Ammon's horn (tissue), 1 donor: Measurements from ENCODE around the gene ZFP57.

Source experiments
- DNase-seq: peaks from one replicate; pipeline ENCODE4 v3.0.0-alpha.2; 2016; ENCODE audit warnings: low spot score

ZFP57 gene

GRCh38 chr6:29655658-29656057, 25.3 kb downstream of the ZFP57 start:
- no peak for DNase-seq

- DNase-seq: peak; percentile 94
Measured at GRCh38 chr6:29653452-29654038, 27.4 kb downstream of the ZFP57 start.

GRCh38 chr6:29652198-29652584, 28.8 kb downstream of the ZFP57 start:
- DNase-seq: no peak

GRCh38 chr6:29651413-29652197, 29.3 kb downstream of the ZFP57 start:
- DNase-seq: no peak

- DNase-seq: peak; percentile 100
Measured at GRCh38 chr6:29649701-29650673, 31.0 kb downstream of the ZFP57 start.

- no peak for DNase-seq
Measured at GRCh38 chr6:29647927-29648642, 32.9 kb downstream of the ZFP57 start.

- no peak for DNase-seq
Measured at GRCh38 chr6:29641430-29642148, 39.4 kb downstream of the ZFP57 start.

- no peak for DNase-seq
Measured at GRCh38 chr6:29637247-29637646, 43.7 kb downstream of the ZFP57 start.

- DNase-seq: no peak
Measured at GRCh38 chr6:29633534-29633905, 47.4 kb downstream of the ZFP57 start.

- DNase-seq: peak; percentile 91
Measured at GRCh38 chr6:29632789-29633533, 48.0 kb downstream of the ZFP57 start, which contains the start of gene GABBR1. Gene GABBR1 (minus strand): TSS chr6:29633183. CDS start chr6:29632385, 798 bp downstream.

GRCh38 chr6:29631860-29632731, 48.9 kb downstream of the ZFP57 start:
- DNase-seq: peak; percentile 69

- no peak for DNase-seq
Measured at GRCh38 chr6:29631209-29631810, 49.6 kb downstream of the ZFP57 start.

GRCh38 chr6:29630315-29630714, 50.6 kb downstream of the ZFP57 start:
- no peak for DNase-seq

- DNase-seq: no peak
Measured at GRCh38 chr6:29629571-29629970, 51.4 kb downstream of the ZFP57 start.

GRCh38 chr6:29628419-29629281, 52.3 kb downstream of the ZFP57 start:
- DNase-seq: peak; percentile 85

GRCh38 chr6:29627755-29628418, 53.1 kb downstream of the ZFP57 start:
- DNase-seq: peak; percentile 79
